ENCODE measurements around the gene ERBB4.

- TF ChIP-seq CTCF (IDR thresholded peaks at IDR 0.05; ENCODE audit: low read depth, low read length, poor library complexity, severe bottlenecking) (no peak), EZH2phosphoT487 (IDR thresholded peaks at IDR 0.05; ENCODE audit: borderline replicate concordance, low read length) (no peak)
Observed at GRCh38 chr2:212097001-212097400, 441.6 kb downstream of the ERBB4 start.

All from DOHH2 (cell line).